Mesenchymal stem cell (in vitro differentiated cells and primary cell): ENCODE results near the gene BTBD2.

Experiments used
- DNase-seq: peaks from one replicate; pipeline ENCODE4 v3.0.0-alpha.2; 2013
- H2AFZ ChIP-seq: one replicate; pipeline ENCODE4 v1.6.1; 2013; ENCODE audit warnings: low read depth, mild to moderate bottlenecking, control low read depth, inconsistent platforms, low read length, moderate library complexity
- H2AK5ac ChIP-seq: 2 replicates; pipeline ENCODE4 v1.6.1; 2013; ENCODE audit warnings: low read length, moderate library complexity, mild to moderate bottlenecking, inconsistent platforms; ENCODE audit not compliant: severe bottlenecking
- H2BK120ac ChIP-seq: one replicate; pipeline ENCODE4 v1.6.1; 2013; ENCODE audit warnings: low read depth, mild to moderate bottlenecking, inconsistent platforms, low read length, moderate library complexity
- H2BK12ac ChIP-seq, 2 experiments: one replicate each; pipeline ENCODE4 v1.6.1; 2013; ENCODE audit warnings: inconsistent platforms in 2 of 2, low read length in 2 of 2, mild to moderate bottlenecking in 2 of 2, moderate library complexity in 2 of 2, control low read depth in 1 of 2
- H2BK15ac ChIP-seq: one replicate; pipeline ENCODE4 v1.6.1; 2013; ENCODE audit warnings: mild to moderate bottlenecking, low read depth, inconsistent platforms; ENCODE audit not compliant: poor library complexity, severe bottlenecking
- H2BK5ac ChIP-seq: 2 replicates; pipeline ENCODE4 v1.6.1; 2013; ENCODE audit warnings: low read depth, mild to moderate bottlenecking, low read length, control low read depth, inconsistent platforms; ENCODE audit not compliant: poor library complexity, severe bottlenecking
- H3K14ac ChIP-seq, 2 experiments: one replicate each; pipeline ENCODE4 v1.6.1; 2013; ENCODE audit warnings: inconsistent platforms in 2 of 2, low read length in 2 of 2, control low read depth in 1 of 2, mild to moderate bottlenecking in 1 of 2, moderate library complexity in 1 of 2
- H3K18ac ChIP-seq, 2 experiments: one replicate each; pipeline ENCODE4 v1.6.1; 2013; ENCODE audit warnings: inconsistent platforms in 2 of 2, low read length in 2 of 2, control low read depth in 1 of 2, low read depth in 1 of 2, mild to moderate bottlenecking in 1 of 2
- H3K23ac ChIP-seq, 2 experiments: one replicate each; pipeline ENCODE4 v1.6.1; 2013; ENCODE audit warnings: inconsistent platforms in 2 of 2, low read length in 2 of 2, mild to moderate bottlenecking in 2 of 2, moderate library complexity in 2 of 2, control low read depth in 1 of 2
- H3K27ac ChIP-seq: 2 replicates; pipeline ENCODE4 v1.5.1; 2013; ENCODE audit warnings: mild to moderate bottlenecking, moderate library complexity, low read length, control low read depth, inconsistent platforms; ENCODE audit not compliant: poor library complexity, severe bottlenecking
- H3K27me3 ChIP-seq, 2 experiments: 2 replicates each; pipeline versions ENCODE4 v1.6.1 to v1.7.0; 2013; ENCODE audit warnings: low read length in 2 of 2, mild to moderate bottlenecking in 2 of 2, moderate library complexity in 2 of 2, control low read depth in 1 of 2, inconsistent platforms in 1 of 2; ENCODE audit not compliant: control insufficient read depth in 1 of 2, insufficient read depth in 1 of 2
- H3K36me3 ChIP-seq, 2 experiments: 2 replicates each; pipeline versions ENCODE4 v1.6.1 to v1.7.0; 2013; ENCODE audit warnings: low read length in 2 of 2, control low read depth in 1 of 2, inconsistent platforms in 1 of 2, low read depth in 1 of 2, mild to moderate bottlenecking in 1 of 2; ENCODE audit not compliant: insufficient read depth in 2 of 2, control insufficient read depth in 1 of 2
- H3K4ac ChIP-seq, 2 experiments: one replicate each; pipeline ENCODE4 v1.6.1; 2013; ENCODE audit warnings: inconsistent platforms in 2 of 2, low read length in 2 of 2, mild to moderate bottlenecking in 2 of 2, moderate library complexity in 2 of 2, control low read depth in 1 of 2, low read depth in 1 of 2
- H3K4me1 ChIP-seq: 2 replicates; pipeline ENCODE4 v1.6.1; 2013; ENCODE audit warnings: low read depth, low read length, control low read depth; ENCODE audit not compliant: control insufficient read depth, insufficient read depth
- H3K4me2 ChIP-seq: 2 replicates; pipeline ENCODE4 v1.6.1; 2013; ENCODE audit warnings: low read length, mild to moderate bottlenecking, inconsistent platforms; ENCODE audit not compliant: poor library complexity, severe bottlenecking
- H3K4me3 ChIP-seq, 2 experiments: 2 replicates each; pipeline versions ENCODE4 v1.5.1 to v1.7.0; 2013; ENCODE audit warnings: low read length in 2 of 2, mild to moderate bottlenecking in 2 of 2, control low read depth in 1 of 2, low read depth in 1 of 2; ENCODE audit not compliant: insufficient read depth in 1 of 2
- H3K79me1 ChIP-seq: replicated peaks from 2 replicates; pipeline ENCODE4 v1.6.1; 2013; ENCODE audit warnings: mild to moderate bottlenecking, control low read depth, low read length, inconsistent platforms; ENCODE audit not compliant: poor library complexity, severe bottlenecking
- H3K9ac ChIP-seq: 2 replicates; pipeline ENCODE4 v1.7.0; 2013; ENCODE audit warnings: mild to moderate bottlenecking, low read length, moderate library complexity
- H3K9me3 ChIP-seq: 2 replicates; pipeline ENCODE4 v1.7.0; 2013; ENCODE audit warnings: mild to moderate bottlenecking, low read length; ENCODE audit not compliant: control insufficient read depth
- H4K8ac ChIP-seq: one replicate; pipeline ENCODE4 v1.6.1; 2013; ENCODE audit warnings: inconsistent platforms, mild to moderate bottlenecking, low read length, moderate library complexity
- H4K91ac ChIP-seq: one replicate; pipeline ENCODE4 v1.6.1; 2013; ENCODE audit warnings: mild to moderate bottlenecking, low read length, inconsistent platforms
- WGBS: methylation state at CpG from one replicate; pipeline ENCODE4 v1.1.7; 2013; ENCODE audit warnings: mixed read lengths; 5-methylcytosine and 5-hydroxymethylcytosine counted together

BTBD2 gene

DNA sequence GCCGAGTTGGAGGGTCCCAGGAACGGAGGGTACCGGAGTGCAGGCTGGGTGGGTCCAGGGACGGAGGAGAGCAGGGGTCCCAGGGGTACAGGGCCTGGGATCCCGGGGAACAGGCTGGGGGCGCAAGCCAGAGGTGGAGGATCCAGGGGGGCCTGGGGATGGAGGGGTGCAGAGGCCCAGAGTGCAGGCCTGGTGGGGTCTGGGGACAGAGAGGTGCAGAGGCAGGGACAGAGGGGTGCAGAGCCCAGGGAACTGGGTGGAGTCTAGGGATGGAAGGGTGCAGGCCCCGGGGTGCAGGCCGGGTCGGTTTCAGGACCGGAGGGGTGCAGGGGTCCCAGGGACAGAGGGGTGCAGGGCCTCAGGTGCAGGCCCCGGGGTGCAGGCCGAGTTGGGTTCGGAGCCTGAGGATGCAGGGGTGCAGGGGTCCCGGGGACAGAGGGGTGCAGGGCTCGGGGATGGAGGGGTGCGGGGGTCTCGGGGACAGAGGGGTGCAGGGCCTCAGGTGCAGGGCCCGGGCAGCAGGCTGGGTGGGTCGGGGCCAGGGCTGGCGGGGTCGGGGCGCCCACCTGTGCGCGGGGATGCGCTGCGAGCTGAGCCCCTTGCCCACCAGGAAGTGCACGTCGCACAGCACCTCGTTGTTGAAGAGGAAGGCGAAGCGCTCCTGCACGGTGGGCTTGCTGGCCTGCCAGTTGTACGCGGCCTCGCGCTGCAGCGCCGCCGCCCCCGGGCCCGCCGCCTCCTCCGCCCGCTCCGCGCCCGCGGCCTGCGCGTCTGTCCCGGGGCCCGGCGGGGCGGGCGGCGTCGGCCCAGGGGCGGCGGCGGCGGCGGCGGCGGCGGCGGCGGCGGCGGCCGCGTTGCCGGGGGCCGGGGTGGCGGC, 545 bp downstream of the BTBD2 start:
- peaks cover 33% of the 10 kb centered on the region for H3K79me1 ChIP-seq
- peak overlapping the region in 1 of 2 experiments; percentile 42 for H2BK12ac ChIP-seq
- no peaks in the 10 kb centered on the region for H3K27me3 ChIP-seq
- peak overlapping the region; percentile 74 to 98 for H3K18ac ChIP-seq
- peak overlapping the region; percentile 68 for H3K9ac ChIP-seq
- H2BK5ac ChIP-seq = no peak overlapping the region
- H2AFZ ChIP-seq = no peak overlapping the region
- H3K36me3 ChIP-seq = peaks cover 0 to 26% of the 10 kb centered on the region in 2 experiments
- H3K4me1 ChIP-seq = peaks cover 30% of the 10 kb centered on the region
- H3K4me3 ChIP-seq = peak overlapping the region; percentile 82
- peak overlapping the region; percentile 83 for H4K91ac ChIP-seq
- H3K4ac ChIP-seq = peak overlapping the region in 1 of 2 experiments; percentile 100
- H2BK120ac ChIP-seq = peak overlapping the region; percentile 58
- no peak overlapping the region for H2AK5ac ChIP-seq
- H3K9me3 ChIP-seq = no peaks in the 10 kb centered on the region
- peak overlapping the region in 1 of 2 experiments; percentile 87 for H3K14ac ChIP-seq
- peak overlapping the region; percentile 85 for H4K8ac ChIP-seq
- WGBS = 71% methylated on average over 17 of the region's 74 CpGs
- no peak overlapping the region for H2BK15ac ChIP-seq
- no peak overlapping the region for H3K27ac ChIP-seq
- peak overlapping the region in 1 of 2 experiments; percentile 9 for H3K23ac ChIP-seq
- no peak for DNase-seq
- H3K4me2 ChIP-seq = peak overlapping the region; percentile 69

DNA sequence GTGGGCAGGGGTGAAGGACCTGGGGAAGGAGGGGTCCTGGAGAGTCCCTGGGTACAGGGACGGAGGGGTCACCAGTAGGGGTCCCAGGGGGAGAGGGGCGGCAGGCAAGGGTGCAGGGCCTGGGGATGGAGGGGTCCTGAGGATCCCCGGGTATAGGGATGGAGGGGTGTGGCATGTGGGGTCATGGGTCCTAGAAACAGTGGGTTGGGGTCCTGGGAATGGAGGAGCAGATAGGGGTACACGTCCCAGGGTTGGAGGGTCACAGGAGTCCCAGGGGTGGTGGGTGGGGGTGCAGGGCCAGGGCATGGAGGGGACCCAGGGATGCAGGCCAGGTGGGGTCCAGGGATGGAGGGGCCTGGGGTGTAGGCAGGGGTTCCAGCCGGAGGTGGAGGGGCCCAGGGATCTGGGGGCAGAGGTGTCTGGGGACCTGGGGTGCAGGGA, 1.4 kb downstream of the BTBD2 start:
- Histone ChIP-seq H4K8ac (no peak overlapping the region), H3K4ac (no peak overlapping the region), H2BK15ac (peak overlapping the region; percentile 20), H2BK12ac (no peak overlapping the region), H2AFZ (no peak overlapping the region), H2BK5ac (no peak overlapping the region), H3K4me2 (peak overlapping the region; percentile 69), H3K4me1 (peaks cover 30% of the 10 kb centered on the region), H3K4me3 (peak overlapping the region in 1 of 2 experiments; percentile 82), H3K23ac (no peak overlapping the region), H3K14ac (no peak overlapping the region), H3K9me3 (no peaks in the 10 kb centered on the region), H4K91ac (no peak overlapping the region), H3K18ac (peak overlapping the region in 1 of 2 experiments; percentile 56), H3K27ac (no peak overlapping the region), H2BK120ac (no peak overlapping the region), H3K27me3 (no peaks in the 10 kb centered on the region), H2AK5ac (no peak overlapping the region), H3K9ac (peak overlapping the region; percentile 68), H3K79me1 (peaks cover 33% of the 10 kb centered on the region), H3K36me3 (peaks cover 0 to 26% of the 10 kb centered on the region in 2 experiments)
- 97% methylated on average over 5 of the region's 5 CpGs for WGBS
- DNase-seq = no peak

DNA sequence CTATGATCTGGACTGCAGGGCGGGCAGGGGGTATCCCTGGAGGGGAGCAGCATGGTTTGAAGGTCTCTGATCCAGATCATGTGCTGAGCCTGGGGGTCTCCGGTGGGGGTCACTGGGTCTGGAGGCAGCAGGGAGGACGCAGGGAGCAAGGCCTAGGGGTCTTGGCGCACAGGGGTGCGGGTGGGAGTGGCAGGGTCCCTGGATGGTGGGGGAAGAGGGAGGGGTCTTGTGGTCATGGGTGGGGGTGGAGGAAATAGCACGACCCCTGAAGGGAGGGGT, 1.9 kb downstream of the BTBD2 start:
- Histone ChIP-seq H3K36me3 (peaks cover 0 to 26% of the 10 kb centered on the region in 2 experiments), H3K9ac (no peak overlapping the region), H3K4me3 (no peak overlapping the region), H2BK15ac (no peak overlapping the region), H3K79me1 (peaks cover 34% of the 10 kb centered on the region), H3K27ac (no peak overlapping the region), H2BK5ac (no peak overlapping the region), H3K4ac (no peak overlapping the region), H3K23ac (no peak overlapping the region), H3K4me2 (no peak overlapping the region), H3K4me1 (peaks cover 30% of the 10 kb centered on the region), H2AFZ (no peak overlapping the region), H2AK5ac (no peak overlapping the region), H4K91ac (no peak overlapping the region), H3K27me3 (no peaks in the 10 kb centered on the region), H3K14ac (no peak overlapping the region), H3K18ac (no peak overlapping the region), H3K9me3 (no peaks in the 10 kb centered on the region), H2BK12ac (no peak overlapping the region), H2BK120ac (no peak overlapping the region), H4K8ac (no peak overlapping the region)
- no peak for DNase-seq
- 96% methylated on average over 6 of the region's 6 CpGs for WGBS

DNA sequence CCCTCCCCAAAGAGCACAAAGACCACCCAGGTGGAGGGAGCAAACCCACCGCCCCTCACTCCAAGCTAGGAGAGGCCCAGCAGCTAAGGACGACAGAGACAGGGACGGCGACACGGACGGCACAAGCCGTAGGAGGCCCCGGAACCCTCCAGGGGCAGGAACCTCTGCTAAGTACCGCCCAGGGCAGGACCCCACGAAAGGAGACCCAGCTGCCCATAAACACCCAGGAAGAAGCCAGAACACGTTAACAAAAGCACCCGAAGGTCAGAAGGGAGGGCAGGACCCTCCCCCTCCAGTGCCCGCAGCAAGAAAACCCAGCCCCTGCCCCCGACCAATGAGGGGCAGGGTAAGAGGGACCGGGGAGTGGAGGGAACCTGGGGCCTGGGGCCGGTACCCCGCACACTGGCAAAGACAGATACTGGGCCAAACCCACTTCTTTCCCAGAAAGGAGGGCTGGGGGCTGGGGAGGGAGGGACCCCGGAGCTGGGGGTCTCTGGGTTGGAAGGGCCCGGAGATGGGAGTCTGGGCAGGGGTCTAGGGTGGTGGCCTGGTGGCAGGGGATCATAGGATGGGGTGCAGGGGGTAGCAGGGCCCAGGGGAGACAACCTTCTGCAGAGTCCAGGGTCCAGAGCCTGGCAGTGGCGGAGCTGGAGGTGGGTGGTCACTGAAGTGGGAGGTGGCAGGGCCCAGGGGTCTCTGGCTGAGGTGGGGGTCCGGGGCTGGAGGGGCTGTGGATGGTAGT, 2.4 kb downstream of the BTBD2 start:
- no peaks in the 10 kb centered on the region for H3K27me3 ChIP-seq
- no peak overlapping the region for H2BK12ac ChIP-seq

More for the DNA sequence above, 2.4 kb downstream of the BTBD2 start:
- Histone ChIP-seq H3K36me3 (peaks cover 0 to 31% of the 10 kb centered on the region in 2 experiments), H3K9ac (no peak overlapping the region), H3K4me3 (no peak overlapping the region), H4K91ac (peak overlapping the region; percentile 35), H3K14ac (no peak overlapping the region), H2BK15ac (no peak overlapping the region), H3K23ac (no peak overlapping the region), H2AFZ (no peak overlapping the region), H3K79me1 (peaks cover 35% of the 10 kb centered on the region), H4K8ac (no peak overlapping the region), H2AK5ac (no peak overlapping the region), H3K4me1 (peaks cover 35% of the 10 kb centered on the region), H3K4me2 (no peak overlapping the region), H3K27ac (no peak overlapping the region), H3K4ac (no peak overlapping the region), H2BK5ac (no peak overlapping the region), H3K9me3 (no peaks in the 10 kb centered on the region), H2BK120ac (no peak overlapping the region), H3K18ac (no peak overlapping the region)
- 96% methylated on average over 21 of the region's 21 CpGs for WGBS
- no peak for DNase-seq
